ENCODE results near the gene PRDM8. TPM values are rescaled to one million over a fixed set of nuclear protein-coding genes. Genes with fewer than 3 reads are reported as not detected.

PRDM8 gene
- total RNA-seq, 1 donor from 2014 or later = 0.07 TPM

GRCh38 chr4:80202741-80203553 lies 5.6 kb downstream of the PRDM8 start:
- DNase-seq (ENCODE audit: low spot score) = no peak
- Mint-ChIP-seq H3K36me3 (ENCODE audit: low read depth) (no peaks in the 10 kb centered on the region), H3K9me3 (ENCODE audit: low read depth) (no peaks in the 10 kb centered on the region), H3K4me1 (ENCODE audit: low read depth) (peaks cover 14% of the 10 kb centered on the region), H3K27ac (ENCODE audit: unreplicated experiment) (no peak overlapping the region), H3K4me3 (ENCODE audit: unreplicated experiment) (peak overlapping the region; percentile 60), H3K27me3 (ENCODE audit: low read depth) (peaks cover 67% of the 10 kb centered on the region)
- no peak for TF ChIP-seq CTCF (IDR thresholded peaks at IDR 0.05)

GRCh38 chr4:80204433-80205011 lies 7.2 kb downstream of the PRDM8 start:
- peaks cover 2% of the 10 kb centered on the region for H3K36me3 Mint-ChIP-seq (ENCODE audit: low read depth)
- peaks cover 65% of the 10 kb centered on the region for H3K27me3 Mint-ChIP-seq (ENCODE audit: low read depth)
- H3K27ac Mint-ChIP-seq (ENCODE audit: unreplicated experiment) = no peak overlapping the region
- no peak for TF ChIP-seq CTCF (IDR thresholded peaks at IDR 0.05)
- H3K4me3 Mint-ChIP-seq (ENCODE audit: unreplicated experiment) = no peak overlapping the region
- DNase-seq (ENCODE audit: low spot score) = no peak
- peaks cover 10% of the 10 kb centered on the region for H3K4me1 Mint-ChIP-seq (ENCODE audit: low read depth)
- no peaks in the 10 kb centered on the region for H3K9me3 Mint-ChIP-seq (ENCODE audit: low read depth)

GRCh38 chr4:80206111-80206510 lies 8.8 kb downstream of the PRDM8 start:
- H3K4me1 Mint-ChIP-seq (ENCODE audit: low read depth) = peaks cover 8% of the 10 kb centered on the region
- no peak overlapping the region for H3K27ac Mint-ChIP-seq (ENCODE audit: unreplicated experiment)
- H3K4me3 Mint-ChIP-seq (ENCODE audit: unreplicated experiment) = no peak overlapping the region
- no peak for DNase-seq (ENCODE audit: low spot score)
- TF ChIP-seq CTCF (IDR thresholded peaks at IDR 0.05) = no peak
- H3K9me3 Mint-ChIP-seq (ENCODE audit: low read depth) = no peaks in the 10 kb centered on the region
- peaks cover 62% of the 10 kb centered on the region for H3K27me3 Mint-ChIP-seq (ENCODE audit: low read depth)
- peaks cover 2% of the 10 kb centered on the region for H3K36me3 Mint-ChIP-seq (ENCODE audit: low read depth)

- H3K4me3 Mint-ChIP-seq (ENCODE audit: unreplicated experiment) = no peak overlapping the region
- peaks cover 2% of the 10 kb centered on the region for H3K36me3 Mint-ChIP-seq (ENCODE audit: low read depth)
- no peak for DNase-seq (ENCODE audit: low spot score)
- H3K27me3 Mint-ChIP-seq (ENCODE audit: low read depth) = peaks cover 61% of the 10 kb centered on the region
- no peak for TF ChIP-seq CTCF (IDR thresholded peaks at IDR 0.05)
- H3K4me1 Mint-ChIP-seq (ENCODE audit: low read depth) = peaks cover 3% of the 10 kb centered on the region
- H3K27ac Mint-ChIP-seq (ENCODE audit: unreplicated experiment) = no peak overlapping the region
- no peaks in the 10 kb centered on the region for H3K9me3 Mint-ChIP-seq (ENCODE audit: low read depth)
Measured at GRCh38 chr4:80206521-80207171, 9.3 kb downstream of the PRDM8 start.

- Mint-ChIP-seq H3K27ac (ENCODE audit: unreplicated experiment) (no peak overlapping the region), H3K27me3 (ENCODE audit: low read depth) (peaks cover 62% of the 10 kb centered on the region), H3K4me1 (ENCODE audit: low read depth) (peaks cover 3% of the 10 kb centered on the region), H3K9me3 (ENCODE audit: low read depth) (no peaks in the 10 kb centered on the region), H3K36me3 (ENCODE audit: low read depth) (peaks cover 2% of the 10 kb centered on the region), H3K4me3 (ENCODE audit: unreplicated experiment) (no peak overlapping the region)
- no peak for DNase-seq (ENCODE audit: low spot score)
- no peak for TF ChIP-seq CTCF (IDR thresholded peaks at IDR 0.05)
Measured at GRCh38 chr4:80207172-80207583, 9.9 kb downstream of the PRDM8 start.

All from chondrocyte (in vitro differentiated cells).